OCI-LY1 (cell line): ENCODE results near the gene SLC17A1.

Source experiments
- H2AFZ ChIP-seq: fragments of 200-600 bp; sonication (generic), shearing (Covaris generic); 2 replicates; pipeline ENCODE4 v1.6.0; 2014; ENCODE audit warnings: antibody characterized with exemption, mild to moderate bottlenecking, low read length
- H3F3A ChIP-seq: fragments of 200-600 bp; sonication (generic), shearing (Covaris generic); 2 replicates; pipeline ENCODE4 v1.6.0; 2014; ENCODE audit warnings: mild to moderate bottlenecking, antibody characterized with exemption, low read length, moderate library complexity; ENCODE audit not compliant: insufficient read depth
- H3K27ac ChIP-seq: fragments of 200-600 bp; sonication (generic); 2 replicates; pipeline ENCODE4 v1.5.1; 2014; ENCODE audit warnings: low read length, mixed run types, mild to moderate bottlenecking, low read depth; ENCODE audit not compliant: poor library complexity, severe bottlenecking
- H3K27me3 ChIP-seq: fragments of 200-600 bp; sonication (generic); 2 replicates; pipeline ENCODE4 v1.6.0; 2014; ENCODE audit warnings: antibody characterized with exemption, mild to moderate bottlenecking, low read length, moderate library complexity; ENCODE audit not compliant: insufficient read depth
- H3K36me3 ChIP-seq: fragments of 200-600 bp; sonication (generic); 2 replicates; pipeline ENCODE4 v1.6.1; 2014; ENCODE audit warnings: mild to moderate bottlenecking, antibody characterized with exemption, low read length, moderate library complexity, mixed read lengths; ENCODE audit not compliant: insufficient read depth
- H3K4me1 ChIP-seq: fragments of 200-600 bp; sonication (generic); 2 replicates; pipeline ENCODE4 v1.5.1; 2014; ENCODE audit warnings: mild to moderate bottlenecking, low read length, moderate library complexity; ENCODE audit not compliant: insufficient read depth, severe bottlenecking
- H3K4me2 ChIP-seq: fragments of 200-600 bp; sonication (generic), shearing (Covaris generic); 2 replicates; pipeline ENCODE4 v1.6.1; 2014; ENCODE audit warnings: low read length
- H3K4me3 ChIP-seq: fragments of 200-600 bp; sonication (generic); 2 replicates; pipeline ENCODE4 v1.5.1; 2014; ENCODE audit warnings: low read length, low read depth, mild to moderate bottlenecking, mixed read lengths; ENCODE audit not compliant: poor library complexity, severe bottlenecking
- H3K79me2 ChIP-seq: fragments of 200-600 bp; shearing (Covaris generic); 2 replicates; pipeline ENCODE4 v1.6.1; 2016; ENCODE audit warnings: mixed run types, low read length, mixed read lengths; ENCODE audit not compliant: insufficient read depth
- H3K9ac ChIP-seq: fragments of 200-600 bp; sonication (generic), shearing (Covaris generic); 2 replicates; pipeline ENCODE4 v1.6.1; 2014; ENCODE audit warnings: mild to moderate bottlenecking, low read length, mixed read lengths
- H3K9me2 ChIP-seq: fragments of 200-600 bp; sonication (generic), shearing (Covaris generic); 2 replicates; pipeline ENCODE4 v1.6.1; 2014; ENCODE audit warnings: low read depth, mild to moderate bottlenecking, low read length, mixed read lengths
- H3K9me3 ChIP-seq: fragments of 200-600 bp; shearing (Covaris generic); 2 replicates; pipeline ENCODE4 v1.6.1; 2014; ENCODE audit warnings: low read length, mixed read lengths
- H4K20me1 ChIP-seq: fragments of 200-600 bp; sonication (generic), shearing (Covaris generic); 2 replicates; pipeline ENCODE4 v1.6.0; 2016; ENCODE audit warnings: mild to moderate bottlenecking, low read length; ENCODE audit not compliant: insufficient read depth
- CTCF ChIP-seq: fragments of 200-600 bp; sonication (generic), shearing (Covaris generic); IDR thresholded peaks from 2 replicates; pipeline ENCODE4 v1.5.1; 2017; ENCODE audit warnings: mild to moderate bottlenecking, antibody characterized with exemption, low read length, moderate library complexity, mixed read lengths
- EZH2 ChIP-seq: fragments of 200-600 bp; sonication (generic), shearing (Covaris generic); IDR thresholded peaks from 2 replicates; pipeline ENCODE4 v1.8.0; 2017; ENCODE audit warnings: borderline replicate concordance, mixed run types, mild to moderate bottlenecking, antibody characterized with exemption, low read length, moderate library complexity, mixed read lengths

The SLC17A1 gene, protein sequence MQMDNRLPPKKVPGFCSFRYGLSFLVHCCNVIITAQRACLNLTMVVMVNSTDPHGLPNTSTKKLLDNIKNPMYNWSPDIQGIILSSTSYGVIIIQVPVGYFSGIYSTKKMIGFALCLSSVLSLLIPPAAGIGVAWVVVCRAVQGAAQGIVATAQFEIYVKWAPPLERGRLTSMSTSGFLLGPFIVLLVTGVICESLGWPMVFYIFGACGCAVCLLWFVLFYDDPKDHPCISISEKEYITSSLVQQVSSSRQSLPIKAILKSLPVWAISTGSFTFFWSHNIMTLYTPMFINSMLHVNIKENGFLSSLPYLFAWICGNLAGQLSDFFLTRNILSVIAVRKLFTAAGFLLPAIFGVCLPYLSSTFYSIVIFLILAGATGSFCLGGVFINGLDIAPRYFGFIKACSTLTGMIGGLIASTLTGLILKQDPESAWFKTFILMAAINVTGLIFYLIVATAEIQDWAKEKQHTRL

GRCh38 chr6:25831532-25832306, at the start of gene SLC17A1:
Gene SLC17A1 (minus strand): TSS chr6:25832052. CDS start chr6:25830557, 1,495 bp downstream.
- Histone ChIP-seq H3K27me3 (no peaks in the 10 kb centered on the region; the same call in 1 of the 2 replicates), H2AFZ (no peak within 1 kb of the TSS), H3F3A (no peaks in the 10 kb centered on the region), H3K4me2 (no peak within 1 kb of the TSS), H3K9me3 (no peaks in the 10 kb centered on the region), H3K9ac (no peak within 1 kb of the TSS), H3K27ac (no peak within 1 kb of the TSS), H3K9me2 (no peaks in the 10 kb centered on the region), H4K20me1 (no peaks in the 10 kb centered on the region), H3K36me3 (no peaks in the 10 kb centered on the region), H3K79me2 (no peaks in the 10 kb centered on the region), H3K4me1 (no peaks in the 10 kb centered on the region), H3K4me3 (no peak within 1 kb of the TSS)
- TF ChIP-seq EZH2: no peak
- no peak for TF ChIP-seq CTCF

- Histone ChIP-seq H3K27ac (no peak overlapping the region), H3K79me2 (no peaks in the 10 kb centered on the region), H3K4me2 (no peak overlapping the region), H3K4me1 (no peaks in the 10 kb centered on the region), H3K9me3 (no peaks in the 10 kb centered on the region), H3K27me3 (no peaks in the 10 kb centered on the region; the same call in 1 of the 2 replicates), H2AFZ (no peak overlapping the region), H3F3A (no peaks in the 10 kb centered on the region), H3K9ac (no peak overlapping the region), H3K36me3 (no peaks in the 10 kb centered on the region), H3K4me3 (no peak overlapping the region), H4K20me1 (no peaks in the 10 kb centered on the region), H3K9me2 (no peaks in the 10 kb centered on the region)
- TF ChIP-seq EZH2 (no peak), CTCF (no peak)
Observed at GRCh38 chr6:25880601-25881000, 48.7 kb upstream of the SLC17A1 start.

DNA sequence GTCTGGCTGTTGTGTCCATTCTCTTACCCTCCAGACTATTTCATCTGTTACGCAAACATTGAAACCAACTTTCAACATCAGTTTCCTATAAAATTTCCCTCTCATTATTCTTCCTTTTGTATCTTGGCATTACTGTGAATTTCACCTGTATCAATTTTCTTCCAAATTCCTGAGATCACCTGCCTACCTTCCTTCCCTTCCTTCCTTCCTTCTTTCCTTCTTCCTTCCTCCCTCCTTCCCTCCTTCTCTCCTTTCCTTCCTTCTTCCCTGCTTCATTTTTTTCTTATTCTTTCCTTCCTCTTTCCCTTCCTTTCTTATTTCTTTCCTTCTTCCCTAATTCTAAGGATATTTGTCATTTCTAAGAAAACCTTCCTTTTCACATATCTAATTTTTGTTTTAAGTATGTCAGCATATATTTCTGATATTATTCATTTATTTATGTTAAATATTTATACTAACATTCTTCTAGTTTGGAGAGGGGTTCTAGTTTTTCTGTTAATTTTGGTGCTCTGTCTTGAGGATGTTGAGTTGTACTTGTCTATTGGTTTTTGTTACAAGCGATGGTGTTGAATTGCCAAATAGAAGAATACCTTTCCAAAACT, 47.0 kb upstream of the SLC17A1 start:
- no peaks in the 10 kb centered on the region for H3K36me3 ChIP-seq
- no peak for TF ChIP-seq EZH2
- TF ChIP-seq CTCF: no peak
- no peak overlapping the region for H3K4me3 ChIP-seq
- no peaks in the 10 kb centered on the region for H3K27me3 ChIP-seq
- no peak overlapping the region for H2AFZ ChIP-seq
- H3K4me2 ChIP-seq: no peak overlapping the region
- H3K9me3 ChIP-seq: no peaks in the 10 kb centered on the region
- H3K9me2 ChIP-seq: no peaks in the 10 kb centered on the region
- no peak overlapping the region for H3K9ac ChIP-seq
- no peaks in the 10 kb centered on the region for H3F3A ChIP-seq
- H3K4me1 ChIP-seq: no peaks in the 10 kb centered on the region
- no peaks in the 10 kb centered on the region for H3K79me2 ChIP-seq
- no peaks in the 10 kb centered on the region for H4K20me1 ChIP-seq
- no peak overlapping the region for H3K27ac ChIP-seq
